GM12865 (cell line): Measurements from ENCODE around the gene NTNG1.

Experiments used
- DNase-seq: peaks from one replicate; pipeline ENCODE4 v3.0.0; 2010; ENCODE audit warnings: low read depth
- H3K4me3 ChIP-seq: 2 replicates; pipeline ENCODE4 v1.5.1; 2011; ENCODE audit warnings: mild to moderate bottlenecking, low read depth, low read length, control low read depth
- TF ChIP-seq, protein P1 (sequence below): IDR thresholded peaks from 2 replicates; pipeline ENCODE4 v1.5.1; 2011; ENCODE audit warnings: low read length, control low read depth, low read depth, inconsistent platforms; ENCODE audit not compliant: insufficient read depth; ENCODE audit errors: missing control alignments

NTNG1 gene

DNA sequence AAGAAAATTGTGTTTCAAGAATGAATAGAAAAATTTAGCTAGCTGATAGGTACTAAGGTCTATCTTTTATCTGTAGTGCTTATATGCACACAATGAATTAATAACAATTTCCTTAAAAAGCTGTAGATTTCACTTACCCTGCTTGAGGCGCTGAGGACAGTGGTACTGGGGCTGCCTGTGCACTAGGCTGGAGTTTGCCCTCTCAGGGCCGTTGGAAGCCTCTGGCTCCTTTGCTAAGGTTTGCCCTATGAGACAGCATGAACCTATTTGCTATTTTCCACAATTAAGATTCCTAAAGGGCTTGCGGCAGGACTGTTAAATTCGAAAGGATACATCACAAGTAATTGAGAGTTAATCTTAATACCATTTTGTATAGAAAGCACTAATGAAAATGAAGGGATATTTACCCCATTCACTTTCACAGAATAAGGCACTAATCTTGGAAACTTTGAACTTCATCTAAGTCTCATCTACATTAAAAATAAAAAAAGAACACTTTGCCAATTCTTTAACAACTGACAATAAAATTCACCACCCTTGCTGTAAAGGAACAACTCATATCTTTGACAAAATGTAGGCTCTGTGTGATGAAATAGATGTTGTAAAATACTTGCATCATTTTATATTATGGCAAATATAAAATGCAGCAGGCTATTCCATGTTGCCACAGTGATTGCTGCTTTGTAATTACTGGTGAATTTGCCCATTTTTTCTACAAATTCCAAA is 293.0 kb downstream of the NTNG1 start:
- H3K4me3 ChIP-seq: no peak overlapping the region
- DNase-seq: no peak
- TF ChIP-seq, protein P1, sequence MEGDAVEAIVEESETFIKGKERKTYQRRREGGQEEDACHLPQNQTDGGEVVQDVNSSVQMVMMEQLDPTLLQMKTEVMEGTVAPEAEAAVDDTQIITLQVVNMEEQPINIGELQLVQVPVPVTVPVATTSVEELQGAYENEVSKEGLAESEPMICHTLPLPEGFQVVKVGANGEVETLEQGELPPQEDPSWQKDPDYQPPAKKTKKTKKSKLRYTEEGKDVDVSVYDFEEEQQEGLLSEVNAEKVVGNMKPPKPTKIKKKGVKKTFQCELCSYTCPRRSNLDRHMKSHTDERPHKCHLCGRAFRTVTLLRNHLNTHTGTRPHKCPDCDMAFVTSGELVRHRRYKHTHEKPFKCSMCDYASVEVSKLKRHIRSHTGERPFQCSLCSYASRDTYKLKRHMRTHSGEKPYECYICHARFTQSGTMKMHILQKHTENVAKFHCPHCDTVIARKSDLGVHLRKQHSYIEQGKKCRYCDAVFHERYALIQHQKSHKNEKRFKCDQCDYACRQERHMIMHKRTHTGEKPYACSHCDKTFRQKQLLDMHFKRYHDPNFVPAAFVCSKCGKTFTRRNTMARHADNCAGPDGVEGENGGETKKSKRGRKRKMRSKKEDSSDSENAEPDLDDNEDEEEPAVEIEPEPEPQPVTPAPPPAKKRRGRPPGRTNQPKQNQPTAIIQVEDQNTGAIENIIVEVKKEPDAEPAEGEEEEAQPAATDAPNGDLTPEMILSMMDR: no peak

DNA sequence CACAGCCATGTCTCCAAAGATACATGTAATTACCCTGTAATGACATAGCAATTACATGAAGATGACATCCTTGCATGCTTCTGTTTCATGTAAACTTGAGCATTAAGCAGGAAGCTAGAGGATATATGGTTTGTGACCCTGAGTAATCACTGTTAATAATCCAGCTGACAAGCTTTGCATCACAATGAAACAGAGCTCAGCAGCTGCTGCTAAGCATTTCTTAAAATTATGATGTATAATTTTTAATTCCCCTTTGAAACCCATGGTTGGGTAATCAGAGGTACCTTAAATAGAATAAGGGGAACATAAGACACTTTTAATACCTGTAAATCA is 293.5 kb downstream of the NTNG1 start:
- no peak for DNase-seq
- TF ChIP-seq, protein P1: no peak
- no peak overlapping the region for H3K4me3 ChIP-seq

GRCh38 chr1:107436552-107437241 is 295.9 kb downstream of the NTNG1 start:
- TF ChIP-seq, protein P1: no peak
- DNase-seq: no peak
- no peak overlapping the region for H3K4me3 ChIP-seq

GRCh38 chr1:107439567-107439966 is 298.7 kb downstream of the NTNG1 start:
- no peak for DNase-seq
- H3K4me3 ChIP-seq: no peak overlapping the region
- TF ChIP-seq, protein P1: no peak

- H3K4me3 ChIP-seq: no peak overlapping the region
- no peak for DNase-seq
- TF ChIP-seq, protein P1: no peak
Measured at GRCh38 chr1:107442551-107442950, 301.7 kb downstream of the NTNG1 start.

- TF ChIP-seq, protein P1: no peak
- DNase-seq: no peak
- H3K4me3 ChIP-seq: no peak overlapping the region
Measured at GRCh38 chr1:107443027-107443426, 302.2 kb downstream of the NTNG1 start.
